ENCODE data around the gene PHF21A. TPM values are rescaled to one million over a fixed set of nuclear protein-coding genes. Genes with fewer than 3 reads are reported as not detected.

The PHF21A gene
- total and polyA plus RNA-seq, 2 of the 13 experiments (the other 11 are each of a cell fraction or from before 2014, with no cell fraction given): 4.1 to 34.6 TPM

DNA sequence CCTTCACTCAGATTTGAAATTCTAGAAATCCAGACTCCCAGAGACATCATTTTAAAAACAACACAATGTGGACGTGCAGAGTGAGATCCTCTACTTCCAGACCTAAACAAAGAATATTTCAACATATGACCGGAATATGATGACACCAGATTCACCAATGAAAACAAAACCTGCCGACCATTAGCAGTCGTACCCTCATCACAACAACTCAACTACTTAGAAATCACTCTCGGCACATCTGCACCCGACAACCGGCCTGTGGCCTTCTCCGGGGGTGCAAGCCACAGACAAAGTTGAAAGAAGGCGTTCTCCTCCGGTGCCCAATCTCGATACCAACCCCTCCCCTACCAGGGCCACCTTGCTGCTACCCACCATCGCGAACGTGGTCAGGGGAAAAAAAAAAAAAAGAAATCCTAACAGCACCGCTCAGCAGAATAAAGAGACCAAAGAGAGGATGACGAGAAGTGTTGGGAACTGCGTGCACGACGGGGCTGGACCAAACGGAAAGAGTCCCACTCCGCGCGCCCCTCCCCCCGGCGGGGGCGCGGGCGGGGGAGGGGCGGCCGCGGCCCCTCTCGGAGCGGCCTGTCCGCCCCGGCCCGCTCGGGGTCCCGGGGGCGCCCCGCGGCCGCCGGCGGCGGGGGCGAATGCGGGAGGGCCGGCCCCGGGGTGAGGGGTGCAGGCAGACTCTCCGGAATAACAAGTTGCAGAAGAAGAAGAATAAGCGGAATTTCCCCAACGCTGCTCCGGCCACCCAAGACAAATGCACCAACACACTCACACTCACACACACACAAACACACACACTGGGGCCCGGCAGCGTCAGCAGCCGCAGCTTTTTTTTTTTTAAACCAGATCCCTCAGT, 1.7 kb downstream of the PHF21A start (continued):
- TF ChIP-seq ZFP36 (IDR thresholded peaks at IDR 0.05; ENCODE audit: borderline replicate concordance, low read depth, low read length, partially characterized antibody) (no peak), SMAD9 (CRISPR knock-in tag; IDR thresholded peaks at IDR 0.05) (no peak), SIX1 (CRISPR knock-in tag; IDR thresholded peaks at IDR 0.05; ENCODE audit: borderline replicate concordance) (0 out of 2 replicates have a peak, but pooled peaks have one; percentile 17), RNF2 (conservative IDR thresholded peaks at IDR 0.05; ENCODE audit: low read depth) (no peak), PHF5A (CRISPR knock-in tag; IDR thresholded peaks at IDR 0.05; ENCODE audit: low read depth, unreplicated experiment) (no peak), ZNF652 (CRISPR knock-in tag; IDR thresholded peaks at IDR 0.05; ENCODE audit: borderline replicate concordance, low read depth) (no peak), HNRNPK (IDR thresholded peaks at IDR 0.05; ENCODE audit: low read depth, low read length, poor library complexity, severe bottlenecking) (no peak), ZNF282 (IDR thresholded peaks at IDR 0.05; ENCODE audit: partially characterized antibody) (no peak), MAZ (IDR thresholded peaks at IDR 0.05; ENCODE audit: borderline replicate concordance, low read depth, low read length) (0 out of 2 replicates have a peak, but pooled peaks have one; percentile 20), MAZ (CRISPR knock-in tag; IDR thresholded peaks at IDR 0.05; ENCODE audit: low read depth) (no peak), ZNF747 (CRISPR knock-in tag; IDR thresholded peaks at IDR 0.05; ENCODE audit: borderline replicate concordance) (no peak), ZNF713 (CRISPR knock-in tag; IDR thresholded peaks at IDR 0.05) (no peak), CC2D1A (CRISPR knock-in tag; IDR thresholded peaks at IDR 0.05) (no peak), ZSCAN29 (CRISPR knock-in tag; conservative IDR thresholded peaks at IDR 0.05) (0 out of 2 replicates have a peak, but pooled peaks have one; percentile 28)
- TF ChIP-seq, protein P1, sequence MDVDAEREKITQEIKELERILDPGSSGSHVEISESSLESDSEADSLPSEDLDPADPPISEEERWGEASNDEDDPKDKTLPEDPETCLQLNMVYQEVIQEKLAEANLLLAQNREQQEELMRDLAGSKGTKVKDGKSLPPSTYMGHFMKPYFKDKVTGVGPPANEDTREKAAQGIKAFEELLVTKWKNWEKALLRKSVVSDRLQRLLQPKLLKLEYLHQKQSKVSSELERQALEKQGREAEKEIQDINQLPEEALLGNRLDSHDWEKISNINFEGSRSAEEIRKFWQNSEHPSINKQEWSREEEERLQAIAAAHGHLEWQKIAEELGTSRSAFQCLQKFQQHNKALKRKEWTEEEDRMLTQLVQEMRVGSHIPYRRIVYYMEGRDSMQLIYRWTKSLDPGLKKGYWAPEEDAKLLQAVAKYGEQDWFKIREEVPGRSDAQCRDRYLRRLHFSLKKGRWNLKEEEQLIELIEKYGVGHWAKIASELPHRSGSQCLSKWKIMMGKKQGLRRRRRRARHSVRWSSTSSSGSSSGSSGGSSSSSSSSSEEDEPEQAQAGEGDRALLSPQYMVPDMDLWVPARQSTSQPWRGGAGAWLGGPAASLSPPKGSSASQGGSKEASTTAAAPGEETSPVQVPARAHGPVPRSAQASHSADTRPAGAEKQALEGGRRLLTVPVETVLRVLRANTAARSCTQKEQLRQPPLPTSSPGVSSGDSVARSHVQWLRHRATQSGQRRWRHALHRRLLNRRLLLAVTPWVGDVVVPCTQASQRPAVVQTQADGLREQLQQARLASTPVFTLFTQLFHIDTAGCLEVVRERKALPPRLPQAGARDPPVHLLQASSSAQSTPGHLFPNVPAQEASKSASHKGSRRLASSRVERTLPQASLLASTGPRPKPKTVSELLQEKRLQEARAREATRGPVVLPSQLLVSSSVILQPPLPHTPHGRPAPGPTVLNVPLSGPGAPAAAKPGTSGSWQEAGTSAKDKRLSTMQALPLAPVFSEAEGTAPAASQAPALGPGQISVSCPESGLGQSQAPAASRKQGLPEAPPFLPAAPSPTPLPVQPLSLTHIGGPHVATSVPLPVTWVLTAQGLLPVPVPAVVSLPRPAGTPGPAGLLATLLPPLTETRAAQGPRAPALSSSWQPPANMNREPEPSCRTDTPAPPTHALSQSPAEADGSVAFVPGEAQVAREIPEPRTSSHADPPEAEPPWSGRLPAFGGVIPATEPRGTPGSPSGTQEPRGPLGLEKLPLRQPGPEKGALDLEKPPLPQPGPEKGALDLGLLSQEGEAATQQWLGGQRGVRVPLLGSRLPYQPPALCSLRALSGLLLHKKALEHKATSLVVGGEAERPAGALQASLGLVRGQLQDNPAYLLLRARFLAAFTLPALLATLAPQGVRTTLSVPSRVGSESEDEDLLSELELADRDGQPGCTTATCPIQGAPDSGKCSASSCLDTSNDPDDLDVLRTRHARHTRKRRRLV (CRISPR knock-in tag; IDR thresholded peaks at IDR 0.05): no peak
- TF ChIP-seq, protein P2, sequence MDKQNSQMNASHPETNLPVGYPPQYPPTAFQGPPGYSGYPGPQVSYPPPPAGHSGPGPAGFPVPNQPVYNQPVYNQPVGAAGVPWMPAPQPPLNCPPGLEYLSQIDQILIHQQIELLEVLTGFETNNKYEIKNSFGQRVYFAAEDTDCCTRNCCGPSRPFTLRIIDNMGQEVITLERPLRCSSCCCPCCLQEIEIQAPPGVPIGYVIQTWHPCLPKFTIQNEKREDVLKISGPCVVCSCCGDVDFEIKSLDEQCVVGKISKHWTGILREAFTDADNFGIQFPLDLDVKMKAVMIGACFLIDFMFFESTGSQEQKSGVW (CRISPR knock-in tag; IDR thresholded peaks at IDR 0.05; ENCODE audit: borderline replicate concordance): no peak
- TF ChIP-seq, protein P3, sequence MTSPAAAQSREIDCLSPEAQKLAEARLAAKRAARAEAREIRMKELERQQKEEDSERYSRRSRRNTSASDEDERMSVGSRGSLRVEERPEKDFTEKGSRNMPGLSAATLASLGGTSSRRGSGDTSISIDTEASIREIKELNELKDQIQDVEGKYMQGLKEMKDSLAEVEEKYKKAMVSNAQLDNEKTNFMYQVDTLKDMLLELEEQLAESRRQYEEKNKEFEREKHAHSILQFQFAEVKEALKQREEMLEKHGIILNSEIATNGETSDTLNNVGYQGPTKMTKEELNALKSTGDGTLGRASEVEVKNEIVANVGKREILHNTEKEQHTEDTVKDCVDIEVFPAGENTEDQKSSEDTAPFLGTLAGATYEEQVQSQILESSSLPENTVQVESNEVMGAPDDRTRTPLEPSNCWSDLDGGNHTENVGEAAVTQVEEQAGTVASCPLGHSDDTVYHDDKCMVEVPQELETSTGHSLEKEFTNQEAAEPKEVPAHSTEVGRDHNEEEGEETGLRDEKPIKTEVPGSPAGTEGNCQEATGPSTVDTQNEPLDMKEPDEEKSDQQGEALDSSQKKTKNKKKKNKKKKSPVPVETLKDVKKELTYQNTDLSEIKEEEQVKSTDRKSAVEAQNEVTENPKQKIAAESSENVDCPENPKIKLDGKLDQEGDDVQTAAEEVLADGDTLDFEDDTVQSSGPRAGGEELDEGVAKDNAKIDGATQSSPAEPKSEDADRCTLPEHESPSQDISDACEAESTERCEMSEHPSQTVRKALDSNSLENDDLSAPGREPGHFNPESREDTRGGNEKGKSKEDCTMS (CRISPR knock-in tag; conservative IDR thresholded peaks at IDR 0.05): no peak
- TF ChIP-seq, protein P4, sequence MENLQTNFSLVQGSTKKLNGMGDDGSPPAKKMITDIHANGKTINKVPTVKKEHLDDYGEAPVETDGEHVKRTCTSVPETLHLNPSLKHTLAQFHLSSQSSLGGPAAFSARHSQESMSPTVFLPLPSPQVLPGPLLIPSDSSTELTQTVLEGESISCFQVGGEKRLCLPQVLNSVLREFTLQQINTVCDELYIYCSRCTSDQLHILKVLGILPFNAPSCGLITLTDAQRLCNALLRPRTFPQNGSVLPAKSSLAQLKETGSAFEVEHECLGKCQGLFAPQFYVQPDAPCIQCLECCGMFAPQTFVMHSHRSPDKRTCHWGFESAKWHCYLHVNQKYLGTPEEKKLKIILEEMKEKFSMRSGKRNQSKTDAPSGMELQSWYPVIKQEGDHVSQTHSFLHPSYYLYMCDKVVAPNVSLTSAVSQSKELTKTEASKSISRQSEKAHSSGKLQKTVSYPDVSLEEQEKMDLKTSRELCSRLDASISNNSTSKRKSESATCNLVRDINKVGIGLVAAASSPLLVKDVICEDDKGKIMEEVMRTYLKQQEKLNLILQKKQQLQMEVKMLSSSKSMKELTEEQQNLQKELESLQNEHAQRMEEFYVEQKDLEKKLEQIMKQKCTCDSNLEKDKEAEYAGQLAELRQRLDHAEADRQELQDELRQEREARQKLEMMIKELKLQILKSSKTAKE (CRISPR knock-in tag; IDR thresholded peaks at IDR 0.05; ENCODE audit: borderline replicate concordance): peak; percentile 82
